HG03103 (cell line): ENCODE data around the gene ANKEF1.

Experiments used
- ATAC-seq: cut with Tn5 transposase; IDR thresholded peaks from one replicate; pipeline ENCODE4 v1.9.1; 2021; ENCODE audit warnings: low read depth; ENCODE audit not compliant: unreplicated experiment

The ANKEF1 gene

DNA sequence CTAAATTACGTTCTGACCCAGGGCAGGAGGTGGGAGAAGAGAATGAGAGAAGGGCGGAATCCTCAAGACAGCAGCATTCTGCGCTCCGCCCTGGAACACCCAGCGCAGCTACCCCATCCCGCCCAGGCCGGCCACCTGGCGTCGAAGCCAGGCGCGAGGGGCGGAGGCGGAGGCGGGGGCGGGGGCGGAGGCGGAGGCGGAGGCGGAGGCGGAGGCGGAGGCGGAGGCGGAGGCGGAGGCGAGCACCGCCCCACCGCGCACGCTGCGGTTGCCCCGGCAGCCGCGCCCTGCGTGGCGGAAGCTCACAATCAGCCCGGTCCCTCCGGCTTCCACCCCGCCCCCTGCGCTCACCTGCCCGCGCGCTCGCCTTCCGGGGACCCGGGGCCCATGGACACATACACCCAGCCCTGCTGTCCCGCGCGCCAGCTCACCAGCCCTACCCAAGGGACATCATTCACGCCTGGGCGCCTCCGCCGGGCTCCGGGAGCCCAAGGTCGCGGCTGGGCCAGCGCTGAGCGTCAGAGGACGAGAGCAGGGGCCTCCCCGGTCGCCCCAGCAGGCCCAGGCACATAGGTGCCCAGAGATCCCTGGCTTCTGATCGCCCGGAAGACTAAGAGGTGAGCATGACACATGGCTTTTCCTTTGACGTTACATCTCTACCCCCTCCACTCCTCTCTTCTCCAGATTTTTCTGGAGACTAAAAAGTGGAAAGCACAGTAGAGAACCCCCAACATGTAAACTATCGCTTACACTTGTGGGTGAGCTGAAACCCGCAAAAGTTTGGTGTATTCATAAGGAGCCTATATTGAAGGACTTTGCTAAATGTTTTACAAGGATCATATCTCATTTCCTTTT is at the start of gene ANKEF1:
Gene ANKEF1, plus strand, starts transcription at position 271 of the 855 bp plus-strand sequence. CDS start 3,315 bp downstream, outside the sequence.
- ATAC-seq = peak; percentile 96

- no peak for ATAC-seq
Observed at GRCh38 chr20:9985281-9985680, 49.5 kb upstream of the ANKEF1 start.

GRCh38 chr20:9985773-9986172 is 49.0 kb upstream of the ANKEF1 start:
- no peak for ATAC-seq

- ATAC-seq = no peak
Observed at GRCh38 chr20:9989066-9989724, 45.6 kb upstream of the ANKEF1 start.

DNA sequence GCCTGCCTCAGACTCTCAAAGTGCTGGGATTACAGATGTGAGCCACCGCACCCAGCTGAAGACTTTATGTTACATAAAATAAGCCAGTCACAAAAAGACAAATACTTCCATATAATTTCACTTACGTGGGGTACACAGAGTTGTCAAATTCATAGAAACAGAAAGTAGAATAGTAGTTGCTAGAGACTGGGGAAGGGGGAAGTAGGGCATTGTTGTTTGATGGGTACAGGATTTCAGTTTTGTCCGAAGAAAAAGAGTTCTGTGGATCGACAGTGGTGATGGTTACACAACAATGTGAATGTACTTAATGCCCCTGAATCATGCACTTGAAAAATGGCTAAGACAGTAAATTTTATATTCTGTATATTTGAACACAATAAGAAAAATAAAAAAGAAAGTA is 41.6 kb upstream of the ANKEF1 start:
- ATAC-seq = no peak

- no peak for ATAC-seq
Observed at GRCh38 chr20:9994676-9995075, 40.1 kb upstream of the ANKEF1 start.

- no peak for ATAC-seq
Observed at GRCh38 chr20:9995510-9996272, 39.1 kb upstream of the ANKEF1 start.

DNA sequence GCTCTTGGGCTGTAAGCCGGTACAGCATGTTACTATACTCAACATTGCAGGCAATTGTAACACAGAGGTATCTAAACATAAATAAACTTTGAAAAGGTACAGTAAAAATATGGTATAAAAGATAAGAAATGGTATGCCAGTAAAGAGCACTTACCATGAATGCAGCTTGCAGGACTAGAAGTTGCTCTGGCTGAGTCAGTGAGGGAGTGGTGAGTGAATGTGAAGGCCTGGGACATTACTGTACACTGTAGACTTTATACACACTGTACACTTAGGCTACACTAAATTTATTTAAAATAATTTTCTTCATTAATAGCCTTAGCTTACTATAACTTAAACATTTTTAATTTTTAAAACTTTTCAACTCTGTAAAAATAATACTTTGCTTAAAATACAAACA is 37.8 kb upstream of the ANKEF1 start:
- ATAC-seq = no peak

GRCh38 chr20:9999645-10000044 is 35.1 kb upstream of the ANKEF1 start:
- peak; percentile 73 for ATAC-seq

GRCh38 chr20:10002866-10003265 is 31.9 kb upstream of the ANKEF1 start:
- no peak for ATAC-seq

DNA sequence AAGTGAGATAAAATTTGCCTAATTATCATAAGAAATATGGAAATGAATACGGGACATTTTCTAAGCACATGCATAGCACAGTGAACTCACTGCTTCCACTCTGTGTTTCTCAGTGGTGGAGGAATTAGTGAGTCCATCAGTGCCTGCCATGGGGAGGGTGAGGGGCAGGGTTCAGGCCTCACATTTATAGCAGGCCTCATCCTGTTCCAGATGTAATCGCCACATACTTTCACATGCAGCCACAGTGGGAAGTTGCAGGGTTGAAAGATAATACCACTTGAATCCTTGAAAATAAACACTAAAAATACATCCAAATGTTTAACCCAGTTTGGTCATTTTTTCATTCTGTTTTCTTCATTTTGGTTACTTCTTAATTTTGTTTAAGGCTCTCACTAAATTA is 29.9 kb upstream of the ANKEF1 start:
- ATAC-seq = no peak

- ATAC-seq = no peak
Observed at GRCh38 chr20:10005885-10006284, 28.9 kb upstream of the ANKEF1 start.

- ATAC-seq = no peak
Observed at GRCh38 chr20:10006447-10007090, 28.2 kb upstream of the ANKEF1 start.

- ATAC-seq = no peak
Observed at GRCh38 chr20:10007158-10007557, 27.6 kb upstream of the ANKEF1 start.

- no peak for ATAC-seq
Observed at GRCh38 chr20:10007747-10008146, 27.0 kb upstream of the ANKEF1 start.

GRCh38 chr20:10012464-10012863 is 22.3 kb upstream of the ANKEF1 start:
- ATAC-seq = no peak

DNA sequence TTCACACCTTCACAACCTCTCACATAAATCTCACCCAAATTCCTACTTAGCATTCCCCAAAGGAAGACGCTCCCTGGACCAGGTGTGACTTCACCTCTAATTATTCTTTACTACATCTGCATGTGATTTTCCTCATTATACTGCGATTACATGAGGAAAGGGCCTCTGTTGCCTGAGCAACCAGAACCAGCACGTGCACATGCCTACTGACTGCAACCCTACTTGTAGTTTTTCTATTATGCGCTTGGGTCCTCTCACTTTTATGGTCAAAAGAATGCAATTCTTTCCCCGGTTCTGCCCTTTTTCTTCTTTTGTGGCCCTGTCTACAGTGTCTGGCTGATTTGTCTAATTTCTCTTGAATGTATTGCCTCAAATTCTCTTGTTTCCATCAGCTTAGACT is 20.4 kb upstream of the ANKEF1 start:
- no peak for ATAC-seq

DNA sequence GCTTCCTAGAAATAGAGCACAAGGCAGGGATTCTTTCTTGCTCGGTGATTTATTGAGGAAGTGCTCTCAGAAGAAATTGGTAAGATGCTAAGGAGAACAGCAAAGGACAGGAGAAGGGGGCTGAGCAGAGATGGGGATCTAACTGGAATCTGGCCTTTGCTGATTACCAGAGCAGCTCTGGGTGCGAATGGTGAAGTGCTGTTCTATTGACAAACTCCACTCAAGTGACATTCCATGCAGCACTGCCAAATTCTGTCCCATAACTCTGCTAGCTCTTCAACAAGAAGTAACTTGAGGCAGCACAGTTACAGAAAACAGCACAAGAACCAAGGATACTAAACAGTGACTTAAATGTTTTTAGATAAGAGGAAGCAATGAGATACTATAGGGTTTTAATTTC is 13.8 kb upstream of the ANKEF1 start:
- no peak for ATAC-seq

DNA sequence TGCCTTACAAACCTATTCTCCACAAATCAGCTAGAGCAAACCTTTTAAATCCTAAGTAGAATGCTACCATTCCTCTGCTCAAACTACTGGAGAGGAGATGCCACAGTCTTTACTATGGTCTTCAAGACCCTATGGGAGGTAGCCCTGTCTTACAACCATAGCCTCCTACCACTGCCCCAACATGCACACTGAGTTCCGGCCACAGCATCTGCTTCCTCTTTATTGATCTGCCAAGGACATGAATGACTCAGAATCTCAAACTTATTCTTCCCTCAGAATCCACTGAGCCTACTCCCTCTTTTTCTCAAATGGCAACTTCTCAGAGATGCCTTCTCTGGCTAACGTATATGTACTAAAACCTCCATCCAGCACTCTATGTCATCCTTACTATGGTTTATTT is 12.2 kb upstream of the ANKEF1 start:
- peak; percentile 68 for ATAC-seq

DNA sequence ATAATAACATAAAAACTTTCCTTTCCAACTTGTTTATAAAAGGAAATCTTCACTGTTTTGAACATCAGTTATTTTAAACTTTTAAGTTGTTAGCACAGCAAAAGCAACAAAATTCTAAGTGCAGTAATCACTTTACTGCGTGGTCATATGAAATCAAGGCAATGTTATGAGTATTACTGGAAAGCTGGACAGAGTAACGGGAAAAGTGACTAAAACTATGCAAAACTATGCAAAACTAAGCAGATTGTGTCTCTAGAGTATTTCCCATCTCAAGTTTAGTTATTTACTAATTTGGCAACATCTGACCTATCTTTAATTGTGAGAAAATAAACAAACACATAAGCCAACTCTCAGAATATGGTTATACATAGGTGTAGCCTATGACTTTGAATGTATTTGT is 10.9 kb upstream of the ANKEF1 start:
- ATAC-seq = no peak
